Measurements from ENCODE around the gene KMT2C.

- TF ChIP-seq ZNF394 (tag by site-specific recombination; IDR thresholded peaks at IDR 0.05; ENCODE audit: borderline replicate concordance) (no peak), KLF1 (tag by site-specific recombination; IDR thresholded peaks at IDR 0.05) (no peak), ZNF670 (tag by site-specific recombination; IDR thresholded peaks at IDR 0.05; ENCODE audit: low read depth) (no peak), CTCF (tag by site-specific recombination; IDR thresholded peaks at IDR 0.05) (no peak), ZNF248 (tag by site-specific recombination; IDR thresholded peaks at IDR 0.05) (no peak), ZBTB49 (tag by site-specific recombination; IDR thresholded peaks at IDR 0.05; ENCODE audit: low read depth) (no peak), ZNF121 (tag by site-specific recombination; IDR thresholded peaks at IDR 0.05) (no peak), ZNF639 (tag by site-specific recombination; IDR thresholded peaks at IDR 0.05) (no peak), REST (tag by site-specific recombination; IDR thresholded peaks at IDR 0.05) (no peak), SP2 (tag by site-specific recombination; IDR thresholded peaks at IDR 0.05) (no peak), ZBTB7A (tag by site-specific recombination; IDR thresholded peaks at IDR 0.05; ENCODE audit: low read depth) (no peak), ZEB2 (tag by site-specific recombination; IDR thresholded peaks at IDR 0.05) (no peak), ZFP3 (tag by site-specific recombination; IDR thresholded peaks at IDR 0.05; ENCODE audit: low read depth) (no peak), ZNF558 (tag by site-specific recombination; IDR thresholded peaks at IDR 0.05) (no peak)
Observed at GRCh38 chr7:152292897-152293296, 142.9 kb downstream of the KMT2C start.
